ENCODE measurements around the gene ASB13.
A peak's percentile ranks its signal among the peaks of the same experiment; 100 is the strongest.

Gene ASB13, protein sequence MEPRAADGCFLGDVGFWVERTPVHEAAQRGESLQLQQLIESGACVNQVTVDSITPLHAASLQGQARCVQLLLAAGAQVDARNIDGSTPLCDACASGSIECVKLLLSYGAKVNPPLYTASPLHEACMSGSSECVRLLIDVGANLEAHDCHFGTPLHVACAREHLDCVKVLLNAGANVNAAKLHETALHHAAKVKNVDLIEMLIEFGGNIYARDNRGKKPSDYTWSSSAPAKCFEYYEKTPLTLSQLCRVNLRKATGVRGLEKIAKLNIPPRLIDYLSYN

DNA sequence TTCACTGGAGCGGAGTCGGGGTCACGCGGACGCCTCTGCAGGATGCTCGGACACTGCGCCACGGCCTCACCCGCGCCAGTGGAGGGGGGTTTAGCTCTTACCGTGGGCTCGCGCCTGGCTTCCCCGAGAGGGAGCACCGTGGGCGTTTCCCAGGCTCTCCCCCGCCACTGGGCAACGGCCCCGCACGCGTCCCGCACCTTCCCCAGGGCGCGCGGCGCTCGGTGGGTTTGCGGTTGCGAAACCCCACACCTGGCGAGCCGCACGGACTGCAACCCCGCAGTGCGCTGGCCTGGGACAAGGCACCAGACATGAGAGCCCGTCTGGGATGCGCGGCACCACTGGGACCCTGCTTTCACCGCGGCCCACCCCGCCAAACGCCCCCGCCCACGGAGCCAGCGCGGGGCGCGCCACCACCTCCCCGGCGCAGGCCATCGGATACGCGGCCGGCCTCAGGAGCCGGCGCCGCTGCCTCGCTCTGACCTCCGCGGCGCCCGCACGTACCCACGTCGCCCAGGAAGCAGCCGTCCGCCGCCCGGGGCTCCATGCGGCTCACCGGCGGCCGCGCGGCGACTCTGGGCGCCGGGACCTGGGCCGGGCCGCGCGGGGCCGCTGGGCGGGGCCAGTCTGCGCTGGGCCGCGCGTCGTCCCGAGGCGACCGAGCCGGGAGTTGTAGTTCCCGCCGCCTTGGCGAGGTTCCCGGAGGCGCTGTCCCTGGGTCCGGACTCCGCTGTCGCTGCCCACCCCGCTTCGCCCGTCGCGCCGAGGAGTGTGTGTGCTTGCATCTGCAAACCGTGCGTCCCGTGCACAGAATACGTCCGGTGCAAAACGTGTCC lies at the start of gene ASB13:
TSS of gene ASB13 (minus strand) at position 588 of the 833 bp plus-strand sequence. CDS start at position 544, 44 bp downstream.
- peak in 1 of 2 experiments; percentile 49 for DNase-seq

DNA sequence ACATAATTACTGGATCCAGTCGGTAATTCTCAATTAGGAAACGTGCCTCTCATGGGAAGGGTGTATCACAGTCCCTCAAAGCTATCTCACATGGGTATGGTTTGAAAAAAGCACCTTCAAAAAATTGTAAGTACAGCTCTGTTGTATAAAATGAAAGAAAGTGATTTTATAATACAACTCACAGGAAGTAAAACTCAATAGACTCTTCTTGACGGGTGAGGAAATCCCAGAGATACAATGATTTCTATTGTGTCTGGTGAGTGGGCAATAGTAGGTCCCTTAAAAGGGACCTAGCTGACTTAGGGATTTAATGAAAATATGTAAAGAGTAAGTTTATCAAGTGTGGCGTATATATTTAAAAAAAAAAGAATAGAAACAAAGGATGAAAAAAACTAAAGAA lies 45.2 kb upstream of the ASB13 start:
- no peak for DNase-seq

DNA sequence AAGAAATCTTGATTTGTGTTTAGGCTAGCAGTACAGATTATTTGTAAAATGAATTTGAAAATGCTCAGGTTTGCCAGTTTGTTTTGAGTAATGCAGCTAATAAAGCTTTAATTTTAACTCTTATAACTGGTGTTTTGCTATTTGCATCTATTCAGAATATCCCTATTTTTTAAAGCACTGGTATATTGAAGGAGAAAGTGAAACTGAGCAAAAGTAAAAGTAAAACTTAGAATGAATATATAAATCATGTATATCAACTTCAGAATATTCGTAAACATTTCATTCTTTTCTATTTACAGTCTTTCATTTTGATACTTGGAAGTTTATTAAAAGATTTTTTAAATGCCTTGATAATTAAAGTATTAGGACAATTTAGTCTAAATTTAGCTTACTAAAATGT lies 44.5 kb upstream of the ASB13 start:
- no peak for DNase-seq

DNA sequence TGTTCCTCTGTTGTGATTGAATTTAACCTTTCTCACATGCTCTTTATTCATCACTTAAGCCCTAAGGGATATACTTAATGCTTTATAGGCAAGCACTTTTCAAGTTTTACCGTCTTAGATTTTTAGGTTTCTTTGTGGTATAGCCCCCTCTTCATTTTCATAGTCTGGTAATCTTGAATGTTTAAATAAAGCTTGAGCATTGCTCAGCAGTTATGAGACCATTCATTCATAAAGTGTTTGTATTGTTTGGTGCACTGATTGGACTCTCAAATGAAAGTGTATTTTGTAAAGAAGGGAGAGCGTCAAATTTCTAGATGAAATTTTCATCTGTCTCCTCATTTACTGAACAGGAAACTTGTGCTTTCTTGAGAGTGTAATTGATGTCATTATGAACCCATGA lies 43.5 kb upstream of the ASB13 start:
- DNase-seq: no peak

DNA sequence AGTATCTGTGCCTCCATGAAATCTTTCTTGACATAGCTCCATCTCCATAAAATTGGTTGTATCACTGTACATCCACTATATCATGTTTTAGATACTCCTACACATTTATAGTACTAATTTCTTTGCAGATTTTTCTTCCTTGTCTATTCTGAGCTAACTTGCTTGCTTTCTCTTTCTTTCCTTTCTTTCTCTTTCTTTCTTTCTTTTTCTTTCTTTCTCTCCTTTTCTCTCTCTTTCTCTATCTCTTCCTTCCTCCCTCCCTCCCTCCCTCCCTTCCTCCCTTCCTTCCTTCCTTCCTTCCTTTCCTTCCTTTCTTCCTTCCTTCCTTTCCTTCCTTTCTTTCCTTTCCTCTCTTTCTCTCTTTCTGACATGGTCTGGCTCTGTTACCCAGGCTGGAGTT lies 42.0 kb upstream of the ASB13 start:
- no peak for DNase-seq

DNA sequence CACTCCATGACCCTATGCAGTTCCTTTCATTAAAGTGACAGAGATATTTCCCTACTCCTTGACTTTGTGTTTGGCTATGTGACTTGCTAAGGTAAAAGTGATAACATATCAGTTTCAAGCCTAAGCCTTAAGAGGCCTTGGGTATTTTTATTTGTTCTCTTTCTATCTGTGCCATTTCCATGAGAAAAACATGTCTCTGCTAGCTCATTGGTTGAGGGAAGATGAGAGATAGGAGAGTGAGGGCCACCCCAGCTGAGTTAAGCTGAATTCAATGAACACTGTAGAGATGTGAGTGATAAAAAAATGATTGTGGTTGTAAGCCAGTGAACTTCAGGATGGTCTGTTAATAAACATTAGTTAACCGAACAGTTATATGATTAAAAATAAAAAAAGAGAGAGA lies 31.7 kb upstream of the ASB13 start:
- no peak for DNase-seq

DNA sequence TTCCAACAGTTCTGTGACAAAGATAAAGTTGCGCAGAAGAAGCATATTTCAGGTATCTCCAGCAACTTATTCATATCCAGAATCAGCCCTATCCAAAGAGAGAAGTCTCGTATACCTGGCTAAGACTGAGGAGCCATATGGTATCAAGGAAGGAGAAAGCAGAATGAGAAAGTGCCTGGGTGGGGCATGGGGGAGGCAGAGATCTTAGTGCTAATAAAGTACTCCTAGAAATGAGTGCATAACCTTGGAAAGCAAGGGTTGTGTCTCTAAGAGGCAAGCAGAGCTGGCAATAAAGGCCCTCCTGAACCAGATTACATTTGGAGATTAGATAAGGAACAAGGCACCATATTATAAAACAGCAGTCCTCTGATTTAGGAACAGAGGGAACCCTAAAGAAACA lies 30.9 kb upstream of the ASB13 start:
- DNase-seq: no peak

DNA sequence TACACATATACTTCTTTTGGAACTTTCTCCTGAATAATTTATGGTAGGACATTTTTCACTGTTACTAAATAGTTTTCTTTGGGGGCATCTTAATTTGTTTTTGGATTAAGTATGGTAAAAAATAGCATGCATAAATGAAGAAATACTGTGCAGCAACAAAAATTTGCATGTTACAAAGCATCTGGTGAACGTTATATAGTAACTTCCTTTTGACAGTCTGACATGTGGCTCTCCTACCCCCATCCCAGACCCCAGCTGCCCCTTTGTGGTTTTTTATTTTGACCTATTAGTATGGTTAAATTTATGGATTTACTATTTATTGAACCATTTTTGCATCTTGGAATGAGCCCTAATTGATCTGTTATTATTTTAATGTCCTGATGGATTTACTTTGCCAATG lies 28.2 kb upstream of the ASB13 start:
- DNase-seq: no peak

DNA sequence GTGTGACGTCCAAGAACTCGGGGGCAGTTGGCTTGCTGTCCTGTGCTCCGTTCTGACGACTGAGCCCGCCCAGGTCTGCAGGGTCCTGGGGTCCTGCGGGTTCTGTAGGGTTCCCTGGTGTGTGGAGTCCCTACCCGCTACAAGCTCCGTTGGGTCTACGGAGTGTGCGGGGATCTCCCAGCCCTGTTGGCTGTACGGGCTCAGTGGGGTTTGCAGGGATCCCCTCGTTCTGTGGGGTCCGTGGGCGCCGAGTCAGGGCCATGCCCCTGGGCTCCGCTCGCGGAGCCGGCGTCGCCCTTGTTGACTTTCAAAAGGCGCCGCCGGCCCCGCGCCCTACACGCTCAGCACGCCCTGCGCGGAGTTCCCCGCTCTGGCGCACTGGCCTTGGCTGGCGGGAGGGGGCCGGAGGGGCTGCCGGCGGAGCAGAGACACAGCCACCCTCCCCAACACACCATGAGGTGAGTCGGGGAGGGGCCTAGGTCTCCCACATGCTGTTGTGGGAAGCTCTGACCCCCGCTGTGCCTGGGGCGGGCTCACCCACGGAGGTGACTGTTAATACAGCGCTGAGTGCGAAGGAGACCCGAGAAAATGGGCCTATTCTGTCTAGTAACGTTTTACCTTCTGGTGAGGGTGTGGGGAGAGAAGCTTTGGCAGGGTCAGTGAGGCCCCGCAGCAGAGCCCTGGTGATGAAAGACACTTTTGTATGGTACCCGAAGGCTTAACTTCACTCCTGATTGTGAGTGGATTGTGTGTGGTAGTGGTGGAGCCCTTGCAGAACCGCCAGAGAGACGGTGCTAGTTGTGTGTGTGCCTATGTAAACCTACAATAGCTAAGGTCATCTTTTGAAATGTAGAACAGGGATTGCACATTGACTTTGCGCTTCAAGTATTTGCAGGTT lies 26.3 kb upstream of the ASB13 start:
- no peak for DNase-seq

DNA sequence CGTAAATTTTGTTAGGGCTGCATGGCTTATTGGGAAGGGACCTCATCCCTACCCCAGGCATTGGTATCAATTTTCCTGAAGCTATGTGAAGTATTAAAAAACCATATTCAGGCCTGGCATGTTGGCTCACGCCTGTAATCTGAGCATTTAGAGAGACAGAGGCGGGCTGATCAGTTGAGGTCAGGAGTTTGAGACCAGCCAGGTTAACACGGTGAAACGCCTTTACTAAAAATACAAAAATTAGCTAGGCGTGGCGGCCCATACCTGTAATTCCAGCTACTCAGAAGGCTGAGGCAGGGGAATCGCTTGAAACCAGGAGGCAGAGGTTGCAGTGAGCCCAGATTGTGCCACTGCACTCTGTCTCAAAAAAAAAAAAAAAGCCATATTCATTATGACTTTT lies 25.4 kb upstream of the ASB13 start:
- DNase-seq: no peak

DNA sequence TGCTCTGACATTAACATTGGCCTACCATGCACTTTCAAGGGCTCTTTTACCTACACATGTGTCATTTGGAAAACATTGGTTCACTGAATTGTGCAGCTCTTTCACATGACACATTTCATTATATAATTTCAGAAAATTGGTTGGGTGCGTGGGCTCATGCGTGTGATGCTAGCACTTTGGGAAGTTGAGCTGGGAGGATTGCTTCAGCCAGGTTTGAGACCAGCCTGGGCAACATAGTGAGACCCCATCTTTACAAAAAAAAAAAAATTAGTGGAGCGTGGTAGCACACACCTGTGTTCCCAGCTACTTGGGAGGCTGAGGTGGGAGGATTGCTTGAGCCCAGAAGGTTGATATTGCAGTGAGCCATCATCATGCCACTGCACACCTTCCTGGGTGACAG lies 22.2 kb upstream of the ASB13 start:
- DNase-seq: no peak

DNA sequence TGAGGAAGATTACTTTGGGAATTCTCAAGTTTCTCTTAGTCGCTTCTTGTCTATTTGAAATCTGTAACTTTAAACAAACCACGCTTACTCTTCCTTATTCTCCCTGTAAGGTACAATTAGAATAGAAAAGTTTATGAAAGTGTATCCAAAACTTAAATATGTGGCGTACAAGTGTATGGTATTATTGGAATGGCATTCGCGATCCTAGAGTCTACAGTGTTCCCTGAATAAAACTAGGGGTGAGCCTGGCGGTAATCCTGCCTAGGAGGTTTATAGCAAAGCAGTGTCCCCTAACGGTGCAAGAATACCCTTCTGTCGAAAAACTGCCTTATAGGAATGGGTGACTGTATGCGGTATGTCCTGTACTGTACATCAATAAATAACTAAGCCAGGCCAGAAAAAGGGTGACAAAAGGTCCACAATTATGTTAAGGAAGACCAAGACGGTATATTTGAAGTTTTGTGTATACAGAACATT lies 19.4 kb upstream of the ASB13 start:
- peak in 1 of 2 experiments; percentile 27 for DNase-seq

DNA sequence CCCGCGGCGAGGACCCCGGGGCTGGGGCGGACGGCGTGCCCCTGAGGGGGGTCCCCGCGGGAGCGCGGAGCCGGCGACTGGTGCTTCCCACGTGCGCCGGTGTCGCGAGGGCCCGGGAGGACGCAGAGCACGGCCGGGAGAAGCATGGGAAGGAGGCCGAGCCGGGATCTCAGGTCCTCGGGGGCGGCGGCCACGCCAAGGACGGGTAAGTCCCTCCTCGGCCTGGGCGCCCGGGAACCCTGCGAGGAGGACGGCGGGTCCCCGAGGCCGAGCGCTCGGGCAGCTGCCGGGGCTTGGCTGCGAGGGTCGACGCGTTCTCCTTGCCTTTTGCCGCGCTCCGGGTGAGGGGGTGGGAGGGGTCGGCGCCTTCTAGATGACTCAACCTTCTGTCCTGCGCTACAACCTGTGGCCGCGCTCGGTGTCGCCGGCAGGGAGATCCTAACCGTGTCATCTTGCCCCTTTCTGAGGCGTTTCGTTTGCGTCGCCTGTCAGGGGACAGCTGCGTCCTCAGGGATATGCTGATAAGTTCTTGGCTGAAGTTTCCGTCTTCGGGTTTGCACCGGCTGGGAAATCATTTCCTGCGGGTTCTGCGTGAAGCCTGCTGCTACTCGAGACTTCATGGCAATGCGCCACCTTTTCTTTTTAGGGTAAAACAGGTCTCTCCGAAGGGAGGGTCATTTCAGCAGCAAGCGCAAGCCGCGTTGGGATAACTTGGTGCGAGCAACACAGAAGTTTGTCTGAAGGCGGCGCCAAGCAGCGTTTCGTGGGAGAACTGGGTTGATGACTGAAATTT lies 18.8 kb upstream of the ASB13 start:
- peak; percentile 16 to 68 for DNase-seq

DNA sequence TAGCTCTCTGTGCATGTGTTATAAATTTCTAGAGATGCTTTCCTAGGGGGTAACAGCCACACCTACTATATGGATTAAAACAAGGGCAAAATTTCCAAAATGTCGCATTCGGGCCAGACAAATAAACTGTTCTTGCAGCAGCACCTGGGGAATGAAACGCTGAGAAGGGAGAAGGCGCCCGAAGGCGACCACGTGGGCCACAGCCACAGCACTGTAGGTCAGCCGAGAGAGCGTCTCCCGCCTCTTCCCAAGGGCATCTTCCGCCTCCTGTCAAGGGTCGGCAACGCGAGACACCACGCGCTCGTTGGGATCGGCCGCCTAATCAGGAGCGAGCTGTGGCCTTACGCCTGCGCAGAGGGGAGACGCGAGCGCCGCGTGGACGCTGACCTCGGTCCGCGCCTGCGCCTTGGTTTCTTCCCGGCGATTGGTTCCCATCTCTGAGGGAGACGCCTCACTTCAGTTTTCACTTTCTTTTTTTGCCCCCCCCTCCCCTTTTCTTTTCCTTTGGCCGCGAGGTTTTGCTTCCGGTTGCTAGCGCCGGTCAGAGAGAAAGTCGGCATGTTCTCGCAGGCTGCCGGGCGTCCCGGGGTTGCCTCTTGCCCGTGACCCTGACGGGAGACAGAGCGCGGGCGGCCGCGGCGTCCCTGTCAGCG lies 18.0 kb upstream of the ASB13 start, which contains the start of gene TASOR2:
TSS of gene TASOR2 (plus strand) at position 521 of the 653 bp plus-strand sequence. CDS start 35,805 bp downstream, outside the sequence.
- peak; percentile 88 to 96 for DNase-seq

DNA sequence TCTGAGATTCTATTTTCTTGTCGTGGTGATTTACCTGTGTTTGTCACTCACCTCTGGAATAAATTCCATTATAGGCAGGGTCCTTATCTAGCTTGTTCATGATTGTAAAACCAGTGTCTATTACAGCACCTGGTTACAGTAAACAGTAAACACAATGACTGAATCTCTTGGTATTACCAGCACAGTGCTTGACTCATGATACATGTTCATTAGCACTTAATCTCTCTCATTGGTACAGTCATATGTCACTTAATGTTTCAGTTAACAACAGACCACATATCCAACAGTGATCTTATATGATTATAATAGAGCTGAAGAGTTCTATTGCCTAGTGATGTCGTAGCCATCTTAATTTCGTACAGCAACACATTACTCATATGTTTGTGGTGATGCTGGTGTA lies 16.7 kb upstream of the ASB13 start:
- no peak for DNase-seq

DNA sequence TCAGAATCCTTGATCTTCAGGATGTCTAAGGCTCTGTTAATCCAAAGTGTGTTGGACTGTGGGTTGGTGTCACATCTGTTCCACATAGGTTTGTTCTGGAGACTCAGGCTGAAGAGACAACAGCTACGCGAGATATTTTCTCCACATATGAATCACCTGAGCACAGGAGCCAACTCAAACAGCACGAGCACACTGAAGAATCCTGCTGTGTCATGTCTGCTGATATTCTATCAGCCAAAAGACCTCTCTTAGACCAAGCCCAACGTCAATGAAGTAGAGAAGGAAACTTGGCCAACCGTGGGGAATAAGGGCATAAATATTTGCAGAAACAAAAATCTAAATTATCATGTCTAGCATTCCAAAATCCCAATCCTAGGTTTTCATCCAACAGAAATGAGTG lies 15.5 kb upstream of the ASB13 start:
- no peak for DNase-seq

DNA sequence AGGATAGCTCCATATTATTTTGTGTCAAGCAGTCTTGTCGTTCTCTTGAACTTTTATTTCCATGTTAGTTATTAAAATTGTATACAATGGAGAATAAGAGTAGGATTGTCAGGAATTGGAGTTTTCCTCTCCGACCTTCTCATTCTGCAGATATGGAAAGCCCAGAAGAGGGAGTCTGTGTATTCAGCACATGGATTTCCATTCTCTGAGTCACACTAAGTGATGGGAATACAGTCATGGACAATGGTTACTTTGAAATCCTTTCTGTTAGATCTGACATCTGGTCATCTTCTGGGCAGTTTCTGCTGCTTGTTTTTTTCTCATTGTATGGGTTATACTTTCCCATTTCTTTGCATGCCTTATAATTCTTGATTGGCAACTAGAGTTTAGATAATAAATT lies 13.2 kb upstream of the ASB13 start:
- DNase-seq: peak in 1 of 2 experiments; percentile 6

DNA sequence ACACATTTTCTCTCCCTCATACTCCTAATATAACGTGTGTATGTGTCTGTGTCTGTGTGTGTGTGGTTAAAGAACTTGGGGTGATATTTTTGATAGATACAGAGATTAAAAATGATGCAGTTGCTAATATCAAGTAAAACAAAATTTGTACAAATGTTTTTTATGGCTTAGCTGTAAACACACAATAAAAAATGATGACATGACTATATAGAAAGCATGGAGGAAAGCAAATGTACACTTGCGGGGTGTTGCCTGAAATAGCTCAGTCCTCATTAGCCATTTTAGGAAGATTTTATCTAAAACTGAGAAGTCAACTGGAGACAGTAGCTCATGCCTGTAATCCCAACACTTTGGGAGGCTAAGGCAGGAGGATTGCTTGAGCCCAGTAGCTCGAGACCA lies 12.6 kb upstream of the ASB13 start:
- DNase-seq: no peak

DNA sequence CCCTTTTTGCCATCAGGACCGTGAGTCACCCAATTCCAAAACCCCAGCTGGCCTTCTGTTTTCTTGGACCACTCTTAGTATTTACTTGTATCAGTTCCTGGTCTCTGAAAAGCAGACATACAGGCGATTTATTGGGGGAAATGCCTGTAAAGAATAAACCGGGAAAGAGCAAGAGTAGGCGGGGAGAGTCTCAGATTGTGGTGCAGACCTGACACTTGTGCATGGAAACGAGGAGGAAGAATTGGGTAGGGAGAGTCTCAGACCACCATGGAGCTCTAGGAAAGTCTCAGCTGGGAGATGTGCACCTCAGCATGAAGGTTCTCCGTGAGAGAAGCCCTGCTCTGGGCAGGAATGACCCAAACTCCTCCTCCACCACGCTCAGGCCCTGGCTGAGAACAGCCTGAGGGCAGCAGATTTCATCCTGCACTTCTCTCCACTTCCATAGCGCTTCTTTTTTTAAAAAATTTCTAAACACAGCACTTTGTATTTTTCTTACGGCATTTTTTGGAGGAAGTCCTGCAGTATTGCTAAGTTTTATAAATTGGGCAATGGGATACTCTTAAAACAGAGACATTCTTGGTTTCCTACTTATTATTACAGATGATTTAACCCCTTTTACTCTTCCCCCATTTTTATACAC lies 12.1 kb upstream of the ASB13 start:
- DNase-seq: no peak

DNA sequence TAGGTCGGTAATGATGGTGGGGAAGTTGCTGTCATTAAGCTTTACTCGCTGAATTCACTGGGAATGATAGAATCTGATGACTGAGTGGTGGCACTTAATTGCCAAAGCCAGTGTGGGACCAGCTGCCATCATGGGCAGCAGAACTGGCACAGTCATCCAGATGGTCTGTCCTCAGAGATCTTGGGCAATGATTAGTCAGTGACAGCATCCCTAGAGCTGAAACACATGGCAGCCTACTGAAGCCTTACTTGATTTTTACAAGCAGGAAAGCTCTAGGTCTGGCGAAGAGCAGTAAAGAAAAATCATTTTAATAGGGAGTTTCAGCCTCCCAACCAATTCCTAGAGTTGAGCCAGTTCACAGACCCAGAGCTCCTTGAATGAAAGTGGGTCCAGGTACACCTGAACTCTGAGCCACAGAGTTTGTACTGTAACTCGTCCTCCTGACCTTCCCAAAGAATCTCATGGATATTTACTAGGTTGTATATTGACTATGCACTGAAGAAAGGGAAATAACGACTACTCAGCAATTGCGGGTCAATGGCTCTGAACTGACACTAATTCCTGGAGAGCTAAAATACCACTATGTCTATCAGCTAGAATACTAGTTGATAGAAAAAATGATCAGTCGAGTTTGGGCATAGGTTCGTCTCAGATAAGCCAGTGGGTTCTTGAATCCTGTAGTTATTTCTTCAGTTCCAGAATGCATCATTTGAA lies 4.4 kb upstream of the ASB13 start:
- DNase-seq: no peak
